Heart right ventricle (tissue), 16 donors: Measurements from ENCODE around the gene SERPIND1. TPM values are rescaled to one million over a fixed set of nuclear protein-coding genes. Genes with fewer than 3 reads are reported as not detected.

Experiments
- ATAC-seq, 8 donors: fragments of 200-7000 bp; cut with Tn5 transposase; one replicate each; pipeline ENCODE4 v1.9.1; 2020; ENCODE audit warnings: mild to moderate bottlenecking in 8 of 8, moderate library complexity in 8 of 8, moderate number of reproducible peaks in 1 of 8
- DNase-seq, 2 donors: peaks; one replicate each; pipeline ENCODE4 v3.0.0-alpha.2; 2020
- H3K27ac ChIP-seq, 10 donors: fragments of 200-600 bp; sonication (generic) in 2 of 10; one replicate each; pipeline versions ENCODE4 v1.5.0 to v1.8.0; 2020 to 2022; ENCODE audit warnings: mild to moderate bottlenecking in 3 of 10
- H3K27me3 ChIP-seq, 7 donors: fragments of 200-600 bp; one replicate each; pipeline ENCODE4 v1.8.0; 2021 to 2022; ENCODE audit warnings: mild to moderate bottlenecking in 2 of 7
- H3K36me3 ChIP-seq, 9 donors: fragments of 200-600 bp; sonication (generic) in 1 of 9; one replicate each; pipeline versions ENCODE4 v1.5.0 to v1.8.0; 2020 to 2022; ENCODE audit warnings: mild to moderate bottlenecking in 2 of 9
- H3K4me1 ChIP-seq, 9 donors: fragments of 200-600 bp; sonication (generic) in 1 of 9; one replicate each; pipeline versions ENCODE4 v1.5.0 to v1.8.0; 2020 to 2022; ENCODE audit warnings: mild to moderate bottlenecking in 4 of 9
- H3K4me3 ChIP-seq, 10 donors: fragments of 200-600 bp; sonication (generic) in 2 of 10; one replicate each; pipeline versions ENCODE4 v1.5.0 to v1.8.0; 2020 to 2022; ENCODE audit warnings: mild to moderate bottlenecking in 7 of 10, moderate library complexity in 2 of 10
- H3K9me3 ChIP-seq, 11 donors: fragments of 200-600 bp in 10 of 11; sonication (generic) in 2 of 11; one replicate each; pipeline versions ENCODE4 v1.5.0 to v1.8.0; 2013 to 2022; ENCODE audit warnings: mild to moderate bottlenecking in 2 of 11, control low read depth in 1 of 11, moderate library complexity in 1 of 11
- whole genome bisulfite sequencing, 2 donors: extraction: QIAGEN DNeasy Blood & Tissue Kit; methylation state at CpG; one replicate each; pipeline ENCODE4 v1.1.7; 2013; ENCODE audit warnings: inconsistent platforms in 1 of 2; 5-methylcytosine and 5-hydroxymethylcytosine counted together
- intact Hi-C, 10 donors: fragments of 100-400 bp; cut with DNase I; formaldehyde crosslinking; loops; one replicate each; pipeline versions ENCODE4 v1.11.1 to v1.14.2; 2022
- polyA plus RNA-seq, 2 donors: library from polyadenylated mRNA; stranded (reverse); fragments of 200-250 nt; gene quantifications; one replicate each; pipeline ENCODE4 v1.2.3, GENCODE V29; 2013
- total RNA-seq, 10 donors: library from RNA; stranded (reverse); fragmentation: NEBNext Ultra II Directional in 3 of 10; extraction: Animal tissue kit (Norgen Biotek cat#: 25700) in 3 of 10; gene quantifications; one replicate each; pipeline versions ENCODE4 v1.2.1 to v1.2.4, GENCODE V29; 2021 to 2023
- TF ChIP-seq, protein P1 (sequence below), 9 donors: fragments of 200-600 bp; sonication (generic) in 2 of 9; IDR thresholded peaks; one replicate each; pipeline versions ENCODE4 v1.5.0 to v1.8.0; 2021 to 2022; ENCODE audit warnings: antibody characterized with exemption in 9 of 9, mild to moderate bottlenecking in 5 of 9, moderate library complexity in 1 of 9
- donor health status: Arrhythmogenic right ventricular cardiomyopathy.
- donor health status: ischemic (EF 13 %, LVEDD 7.1; RV severe dilation, severe dysfunction).
- donor health status: healthy with polysubstance abuse.
- donor health status: DM: no; HTN: yes; CAD: no.
- donor health status: DM: no; HTN: no; CAD: no.
- donor health status: ischemic (EF 25% LVEDD 6.9; RV normal size, moderate dysfunction).
- donor health status: ischemic (EF 25% LVEDD 5.7; RV mildly dilated, moderate dysfunction).
- donor health status: healthy.
- donor health status: DM: yes; HTN: yes; CAD: no.
- donor health status: Ischemic cardiomyopathy.
- donor health status: ischemic (EF 35%, LVEDD 5.7; RV mildly dilated, moderate dysfunction).
- donor health status: nonischemic (EF 11% LVEDD 7.7; RV severe dilation, severe dysfunction).
- donor health status: DM: yes; HTN: yes; CAD: no.
- donor health status: PGD.
- donor health status: ischemic (EF 29% LVEDD 5.4; RV normal size, mild dysfunction).
- donor health status: nonischemic (EF 23%, LVEDD 6.1; RV moderate dilation, normal function).

The SERPIND1 gene
- total and polyA plus RNA-seq, 12 donors: 0.07 to 0.26 (median 0.09) TPM; not detected in 7

DNA sequence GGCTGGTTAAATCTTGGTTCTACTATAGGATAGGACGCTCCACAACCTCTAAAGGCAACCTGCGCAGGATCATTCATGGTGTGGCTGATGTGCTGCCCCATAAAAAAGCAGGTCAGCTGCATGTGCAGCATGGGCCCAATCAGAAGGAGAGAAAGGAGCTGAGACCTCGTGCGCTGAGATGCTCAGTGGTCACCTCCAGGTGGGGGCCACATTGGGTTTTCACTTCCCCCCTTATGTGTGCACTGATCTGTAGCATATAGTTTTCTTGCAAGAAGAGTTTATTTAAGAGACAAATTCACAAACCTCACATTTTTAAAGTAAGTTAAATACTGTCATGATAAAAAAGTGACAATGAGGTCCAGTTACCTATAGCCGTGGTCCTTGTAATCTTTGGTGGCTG lies 24.3 kb downstream of the SERPIND1 start:
- no peak overlapping the region for H3K27ac ChIP-seq
- WGBS, 2 donors: 96% methylated on average over 5 of the region's 5 CpGs
- H3K27me3 ChIP-seq: no peaks in the 10 kb centered on the region
- intact Hi-C loops: no loop called here
- peaks cover 0 to 100% (median 74%) of the 10 kb centered on the region in 9 donors for H3K36me3 ChIP-seq
- TF ChIP-seq, protein P1, sequence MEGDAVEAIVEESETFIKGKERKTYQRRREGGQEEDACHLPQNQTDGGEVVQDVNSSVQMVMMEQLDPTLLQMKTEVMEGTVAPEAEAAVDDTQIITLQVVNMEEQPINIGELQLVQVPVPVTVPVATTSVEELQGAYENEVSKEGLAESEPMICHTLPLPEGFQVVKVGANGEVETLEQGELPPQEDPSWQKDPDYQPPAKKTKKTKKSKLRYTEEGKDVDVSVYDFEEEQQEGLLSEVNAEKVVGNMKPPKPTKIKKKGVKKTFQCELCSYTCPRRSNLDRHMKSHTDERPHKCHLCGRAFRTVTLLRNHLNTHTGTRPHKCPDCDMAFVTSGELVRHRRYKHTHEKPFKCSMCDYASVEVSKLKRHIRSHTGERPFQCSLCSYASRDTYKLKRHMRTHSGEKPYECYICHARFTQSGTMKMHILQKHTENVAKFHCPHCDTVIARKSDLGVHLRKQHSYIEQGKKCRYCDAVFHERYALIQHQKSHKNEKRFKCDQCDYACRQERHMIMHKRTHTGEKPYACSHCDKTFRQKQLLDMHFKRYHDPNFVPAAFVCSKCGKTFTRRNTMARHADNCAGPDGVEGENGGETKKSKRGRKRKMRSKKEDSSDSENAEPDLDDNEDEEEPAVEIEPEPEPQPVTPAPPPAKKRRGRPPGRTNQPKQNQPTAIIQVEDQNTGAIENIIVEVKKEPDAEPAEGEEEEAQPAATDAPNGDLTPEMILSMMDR (IDR thresholded peaks at IDR 0.05): no peak
- H3K4me3 ChIP-seq: no peak overlapping the region
- H3K4me1 ChIP-seq: no peaks in the 10 kb centered on the region
- H3K9me3 ChIP-seq: no peaks in the 10 kb centered on the region
- ATAC-seq: no peak
- no peak for DNase-seq

- Histone ChIP-seq H3K27ac (no peak overlapping the region), H3K9me3 (no peaks in the 10 kb centered on the region), H3K4me3 (no peak overlapping the region), H3K36me3 (peaks cover 0 to 100% (median 82%) of the 10 kb centered on the region in 9 donors), H3K27me3 (no peaks in the 10 kb centered on the region), H3K4me1 (no peaks in the 10 kb centered on the region)
- WGBS, 2 donors: 89 to 91% methylated on average over 10 of the region's 10 CpGs
- TF ChIP-seq, protein P1 (IDR thresholded peaks at IDR 0.05): no peak
- intact Hi-C loops: no loop called here
- ATAC-seq (no peak), DNase-seq (no peak)
Observed at GRCh38 chr22:20798974-20799373, 25.1 kb downstream of the SERPIND1 start.

DNA sequence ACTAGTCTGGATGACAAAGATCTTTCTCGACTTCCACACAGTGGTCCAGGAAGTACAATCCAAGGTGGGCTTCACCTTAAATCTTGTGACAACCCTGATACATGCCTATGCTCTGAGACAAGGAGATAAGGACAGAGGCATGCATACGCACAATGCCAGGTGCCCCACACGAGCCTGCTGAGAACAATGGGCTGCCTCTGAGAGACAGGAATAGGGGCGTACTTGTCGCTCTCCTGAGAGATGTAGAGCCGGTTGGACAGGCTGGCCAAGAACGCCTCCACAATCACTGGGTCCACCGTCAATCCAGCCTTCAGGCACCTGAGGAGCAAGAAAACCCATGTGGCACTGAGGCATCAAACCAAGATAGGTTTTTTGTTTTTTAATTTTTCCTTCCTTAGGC lies 25.5 kb downstream of the SERPIND1 start:
- 89 to 91% methylated on average over 8 of the region's 8 CpGs for WGBS, 2 donors
- Histone ChIP-seq H3K9me3 (no peaks in the 10 kb centered on the region), H3K27ac (no peak overlapping the region), H3K4me3 (no peak overlapping the region), H3K4me1 (no peaks in the 10 kb centered on the region), H3K27me3 (no peaks in the 10 kb centered on the region), H3K36me3 (peaks cover 0 to 100% (median 86%) of the 10 kb centered on the region in 9 donors)
- DNase-seq (no peak), ATAC-seq (no peak)
- TF ChIP-seq, protein P1 (IDR thresholded peaks at IDR 0.05): no peak
- intact Hi-C loops: no loop called here

GRCh38 chr22:20802452-20802851 lies 28.5 kb downstream of the SERPIND1 start:
- ATAC-seq: no peak
- H3K36me3 ChIP-seq: peaks cover 4 to 100% (median 90%) of the 10 kb centered on the region in 9 donors

More at GRCh38 chr22:20802452-20802851, 28.5 kb downstream of the SERPIND1 start:
- no peak overlapping the region for H3K27ac ChIP-seq
- H3K27me3 ChIP-seq: no peaks in the 10 kb centered on the region
- no peak overlapping the region for H3K4me3 ChIP-seq
- DNase-seq: no peak
- TF ChIP-seq, protein P1 (IDR thresholded peaks at IDR 0.05): no peak
- no peaks in the 10 kb centered on the region for H3K9me3 ChIP-seq
- intact Hi-C loops: no loop called here
- WGBS, 2 donors: 79 to 85% methylated on average over 6 of the region's 6 CpGs
- no peaks in the 10 kb centered on the region for H3K4me1 ChIP-seq
